ENCODE measurements around the gene AAK1. TPM values are rescaled to one million over a fixed set of nuclear protein-coding genes. Genes with fewer than 3 reads are reported as not detected.
"Not testable (repeated sequence)": the region's sequence is repeated elsewhere in the genome, so short reads cannot be mapped to it uniquely, and the experiment has no call there.

Gene AAK1
- total RNA-seq, 1 experiment from 2014 or later, result 6.8 TPM

- no peak overlapping the region for H3K9ac ChIP-seq (ENCODE audit: low read length)
- no peaks in the 10 kb centered on the region for H3K9me3 ChIP-seq (ENCODE audit: low read length)
- no peaks in the 10 kb centered on the region for H3K36me3 ChIP-seq (ENCODE audit: insufficient read depth, low read length)
- H3K79me2 ChIP-seq (ENCODE audit: low read length), result no peaks in the 10 kb centered on the region
- H3K4me3 ChIP-seq (ENCODE audit: low read length), result no peak overlapping the region
- no peak overlapping the region for H2AFZ ChIP-seq (ENCODE audit: low read length)
- no peaks in the 10 kb centered on the region for H3K27me3 ChIP-seq (ENCODE audit: low read length)
- no peak overlapping the region for H3K4me2 ChIP-seq (ENCODE audit: low read depth, low read length, poor library complexity, severe bottlenecking)
- no peaks in the 10 kb centered on the region for H4K20me1 ChIP-seq (ENCODE audit: insufficient read depth, low read depth, low read length)
- DNase-seq, result no peak
- no peaks in the 10 kb centered on the region for H3K4me1 ChIP-seq (ENCODE audit: low read length)
- H3K27ac ChIP-seq (ENCODE audit: low read length), result no peak overlapping the region
- no peaks in the 10 kb centered on the region for H3K9me2 ChIP-seq (replicated peaks; ENCODE audit: insufficient read depth, low read length)
Observed at GRCh38 chr2:69668598-69668997, 25.1 kb upstream of the AAK1 start.

- H2AFZ ChIP-seq (ENCODE audit: low read length), result no peak overlapping the region
- H3K9ac ChIP-seq (ENCODE audit: low read length), result no peak overlapping the region
- no peaks in the 10 kb centered on the region for H3K79me2 ChIP-seq (ENCODE audit: low read length)
- H4K20me1 ChIP-seq (ENCODE audit: insufficient read depth, low read depth, low read length), result no peaks in the 10 kb centered on the region
- H3K9me2 ChIP-seq (replicated peaks; ENCODE audit: insufficient read depth, low read length), result no peaks in the 10 kb centered on the region
- no peaks in the 10 kb centered on the region for H3K27me3 ChIP-seq (ENCODE audit: low read length)
- H3K4me2 ChIP-seq (ENCODE audit: low read depth, low read length, poor library complexity, severe bottlenecking), result no peak overlapping the region
- H3K4me1 ChIP-seq (ENCODE audit: low read length), result no peaks in the 10 kb centered on the region
- no peak for DNase-seq
- H3K4me3 ChIP-seq (ENCODE audit: low read length), result no peak overlapping the region
- H3K36me3 ChIP-seq (ENCODE audit: insufficient read depth, low read length), result no peaks in the 10 kb centered on the region
- no peak overlapping the region for H3K27ac ChIP-seq (ENCODE audit: low read length)
- no peaks in the 10 kb centered on the region for H3K9me3 ChIP-seq (ENCODE audit: low read length)
Observed at GRCh38 chr2:69667805-69668382, 24.4 kb upstream of the AAK1 start.

- no peak for DNase-seq
Observed at GRCh38 chr2:69665152-69665551, 21.6 kb upstream of the AAK1 start.

GRCh38 chr2:69663860-69664259 is 20.3 kb upstream of the AAK1 start:
- no peak for DNase-seq
- no peaks in the 10 kb centered on the region; the same call in 1 of the 2 replicates for H3K27me3 ChIP-seq (ENCODE audit: low read length)
- no peak overlapping the region for H3K4me2 ChIP-seq (ENCODE audit: low read depth, low read length, poor library complexity, severe bottlenecking)
- H3K9ac ChIP-seq (ENCODE audit: low read length), result no peak overlapping the region
- H3K9me3 ChIP-seq (ENCODE audit: low read length), result no peaks in the 10 kb centered on the region
- no peaks in the 10 kb centered on the region for H3K36me3 ChIP-seq (ENCODE audit: insufficient read depth, low read length)
- H3K4me1 ChIP-seq (ENCODE audit: low read length), result no peaks in the 10 kb centered on the region
- H3K27ac ChIP-seq (ENCODE audit: low read length), result no peak overlapping the region
- H3K4me3 ChIP-seq (ENCODE audit: low read length), result no peak overlapping the region
- no peak overlapping the region for H2AFZ ChIP-seq (ENCODE audit: low read length)
- no peaks in the 10 kb centered on the region for H3K9me2 ChIP-seq (replicated peaks; ENCODE audit: insufficient read depth, low read length)
- no peaks in the 10 kb centered on the region for H3K79me2 ChIP-seq (ENCODE audit: low read length)
- no peaks in the 10 kb centered on the region for H4K20me1 ChIP-seq (ENCODE audit: insufficient read depth, low read depth, low read length)

More at GRCh38 chr2:69665152-69665551, 21.6 kb upstream of the AAK1 start:
- Histone ChIP-seq H2AFZ (ENCODE audit: low read length) (no peak overlapping the region), H3K9me3 (ENCODE audit: low read length) (no peaks in the 10 kb centered on the region), H3K27ac (ENCODE audit: low read length) (no peak overlapping the region), H3K9me2 (replicated peaks; ENCODE audit: insufficient read depth, low read length) (no peaks in the 10 kb centered on the region), H3K9ac (ENCODE audit: low read length) (no peak overlapping the region), H3K27me3 (ENCODE audit: low read length) (no peaks in the 10 kb centered on the region), H3K79me2 (ENCODE audit: low read length) (no peaks in the 10 kb centered on the region), H4K20me1 (ENCODE audit: insufficient read depth, low read depth, low read length) (no peaks in the 10 kb centered on the region), H3K4me3 (ENCODE audit: low read length) (no peak overlapping the region), H3K36me3 (ENCODE audit: insufficient read depth, low read length) (no peaks in the 10 kb centered on the region), H3K4me1 (ENCODE audit: low read length) (no peaks in the 10 kb centered on the region), H3K4me2 (ENCODE audit: low read depth, low read length, poor library complexity, severe bottlenecking) (no peak overlapping the region)

- not testable (repeated sequence) for H3K4me3 ChIP-seq (ENCODE audit: low read length); H4K20me1 ChIP-seq (ENCODE audit: insufficient read depth, low read depth, low read length); H3K27me3 ChIP-seq (ENCODE audit: low read length); H3K9me3 ChIP-seq (ENCODE audit: low read length); H3K27ac ChIP-seq (ENCODE audit: low read length); H3K36me3 ChIP-seq (ENCODE audit: insufficient read depth, low read length); H3K79me2 ChIP-seq (ENCODE audit: low read length); H3K9me2 ChIP-seq (replicated peaks; ENCODE audit: insufficient read depth, low read length); H3K4me1 ChIP-seq (ENCODE audit: low read length); H3K9ac ChIP-seq (ENCODE audit: low read length); H2AFZ ChIP-seq (ENCODE audit: low read length); DNase-seq; H3K4me2 ChIP-seq (ENCODE audit: low read depth, low read length, poor library complexity, severe bottlenecking)
Observed at GRCh38 chr2:69662547-69662946, 19.0 kb upstream of the AAK1 start.

- Histone ChIP-seq H3K9me3 (ENCODE audit: low read length) (no peaks in the 10 kb centered on the region), H3K9ac (ENCODE audit: low read length) (no peak overlapping the region), H3K4me2 (ENCODE audit: low read depth, low read length, poor library complexity, severe bottlenecking) (no peak overlapping the region), H4K20me1 (ENCODE audit: insufficient read depth, low read depth, low read length) (no peaks in the 10 kb centered on the region), H3K27me3 (ENCODE audit: low read length) (no peaks in the 10 kb centered on the region; the same call in 1 of the 2 replicates), H2AFZ (ENCODE audit: low read length) (no peak overlapping the region), H3K9me2 (replicated peaks; ENCODE audit: insufficient read depth, low read length) (no peaks in the 10 kb centered on the region), H3K79me2 (ENCODE audit: low read length) (no peaks in the 10 kb centered on the region), H3K4me1 (ENCODE audit: low read length) (no peaks in the 10 kb centered on the region), H3K36me3 (ENCODE audit: insufficient read depth, low read length) (no peaks in the 10 kb centered on the region), H3K27ac (ENCODE audit: low read length) (no peak overlapping the region), H3K4me3 (ENCODE audit: low read length) (no peak overlapping the region)
- no peak for DNase-seq
Observed at GRCh38 chr2:69660637-69661036, 17.1 kb upstream of the AAK1 start.

GRCh38 chr2:69659941-69660483 is 16.5 kb upstream of the AAK1 start:
- Histone ChIP-seq H3K9me3 (ENCODE audit: low read length) (no peaks in the 10 kb centered on the region), H3K4me3 (ENCODE audit: low read length) (no peak overlapping the region), H2AFZ (ENCODE audit: low read length) (no peak overlapping the region), H4K20me1 (ENCODE audit: insufficient read depth, low read depth, low read length) (no peaks in the 10 kb centered on the region), H3K79me2 (ENCODE audit: low read length) (no peaks in the 10 kb centered on the region), H3K27me3 (ENCODE audit: low read length) (no peaks in the 10 kb centered on the region; the same call in 1 of the 2 replicates), H3K36me3 (ENCODE audit: insufficient read depth, low read length) (no peaks in the 10 kb centered on the region), H3K27ac (ENCODE audit: low read length) (no peak overlapping the region), H3K4me1 (ENCODE audit: low read length) (no peaks in the 10 kb centered on the region), H3K9ac (ENCODE audit: low read length) (no peak overlapping the region), H3K4me2 (ENCODE audit: low read depth, low read length, poor library complexity, severe bottlenecking) (no peak overlapping the region), H3K9me2 (replicated peaks; ENCODE audit: insufficient read depth, low read length) (no peaks in the 10 kb centered on the region)
- DNase-seq, result no peak

GRCh38 chr2:69659349-69659748 is 15.8 kb upstream of the AAK1 start:
- H3K4me3 ChIP-seq (ENCODE audit: low read length), result no peak overlapping the region

More at GRCh38 chr2:69659349-69659748, 15.8 kb upstream of the AAK1 start:
- Histone ChIP-seq H4K20me1 (ENCODE audit: insufficient read depth, low read depth, low read length) (no peaks in the 10 kb centered on the region), H3K79me2 (ENCODE audit: low read length) (no peaks in the 10 kb centered on the region), H3K36me3 (ENCODE audit: insufficient read depth, low read length) (no peaks in the 10 kb centered on the region), H3K27me3 (ENCODE audit: low read length) (no peaks in the 10 kb centered on the region; the same call in 1 of the 2 replicates), H3K27ac (ENCODE audit: low read length) (no peak overlapping the region), H2AFZ (ENCODE audit: low read length) (no peak overlapping the region), H3K9ac (ENCODE audit: low read length) (no peak overlapping the region), H3K9me3 (ENCODE audit: low read length) (no peaks in the 10 kb centered on the region), H3K4me2 (ENCODE audit: low read depth, low read length, poor library complexity, severe bottlenecking) (no peak overlapping the region), H3K4me1 (ENCODE audit: low read length) (no peaks in the 10 kb centered on the region), H3K9me2 (replicated peaks; ENCODE audit: insufficient read depth, low read length) (no peaks in the 10 kb centered on the region)
- DNase-seq, result no peak

Measured in Karpas-422 (cell line).